H1 (cell line): ENCODE measurements around the gene DNAJC9.

Experiments
- CEBPB ChIP-seq: IDR thresholded peaks from 2 replicates; pipeline ENCODE4 v1.6.1; 2012; ENCODE audit warnings: low read depth, low read length
- EP300 ChIP-seq, 2 experiments: IDR thresholded peaks; 1 replicate in 1 of 2; 2 replicates in 1 of 2; pipeline ENCODE4 v1.6.1; 2011 to 2012; ENCODE audit warnings: low read depth in 2 of 2, low read length in 2 of 2, mild to moderate bottlenecking in 2 of 2, borderline replicate concordance in 1 of 2, inconsistent platforms in 1 of 2, moderate library complexity in 1 of 2
- GTF2F1 ChIP-seq: IDR thresholded peaks from 2 replicates; pipeline ENCODE4 v1.6.1; 2012; ENCODE audit warnings: low read depth, low read length, improper control_type of control experiment, borderline replicate concordance
- JUN ChIP-seq: IDR thresholded peaks from 2 replicates; pipeline ENCODE4 v1.6.1; 2011; ENCODE audit warnings: low read depth, mild to moderate bottlenecking, improper control_type of control experiment, low read length
- RAD21 ChIP-seq, 2 experiments: IDR thresholded peaks in 1 of 2; conservative IDR thresholded peaks in 1 of 2; 2 replicates each; pipeline ENCODE4 v1.6.1; 2011; ENCODE audit warnings: low read depth in 2 of 2, low read length in 2 of 2, improper control_type of control experiment in 1 of 2, inconsistent platforms in 1 of 2, mild to moderate bottlenecking in 1 of 2, moderate library complexity in 1 of 2
- TAF1 ChIP-seq: IDR thresholded peaks from 2 replicates; pipeline ENCODE4 v1.6.1; 2011; ENCODE audit warnings: mild to moderate bottlenecking, low read depth, low read length
- TEAD4 ChIP-seq: IDR thresholded peaks from 2 replicates; pipeline ENCODE4 v1.6.1; 2012; ENCODE audit warnings: low read depth, low read length, inconsistent platforms, mixed read lengths
- ZNF274 ChIP-seq: IDR thresholded peaks from 2 replicates; pipeline ENCODE4 v1.7.0; 2012; ENCODE audit warnings: low read length, borderline replicate concordance; ENCODE audit errors: extremely low read depth
- TF ChIP-seq, protein P1 (sequence below), 3 experiments: IDR thresholded peaks; 1 replicate in 2 of 3; 2 replicates in 1 of 3; pipeline versions ENCODE4 v1.5.1 to v1.6.1; 2011; ENCODE audit warnings: low read length in 3 of 3, mild to moderate bottlenecking in 3 of 3, inconsistent platforms in 2 of 3, low read depth in 1 of 3, moderate library complexity in 1 of 3; ENCODE audit not compliant: insufficient read depth in 1 of 3; ENCODE audit errors: control extremely low read depth in 1 of 3
- TF ChIP-seq, protein P2 (sequence below): IDR thresholded peaks from 2 replicates; pipeline ENCODE4 v1.6.1; 2012; ENCODE audit warnings: inconsistent platforms
- TF ChIP-seq, protein P3 (sequence below): IDR thresholded peaks from 2 replicates; pipeline ENCODE4 v1.6.1; 2012; ENCODE audit warnings: low read length, inconsistent platforms

DNA sequence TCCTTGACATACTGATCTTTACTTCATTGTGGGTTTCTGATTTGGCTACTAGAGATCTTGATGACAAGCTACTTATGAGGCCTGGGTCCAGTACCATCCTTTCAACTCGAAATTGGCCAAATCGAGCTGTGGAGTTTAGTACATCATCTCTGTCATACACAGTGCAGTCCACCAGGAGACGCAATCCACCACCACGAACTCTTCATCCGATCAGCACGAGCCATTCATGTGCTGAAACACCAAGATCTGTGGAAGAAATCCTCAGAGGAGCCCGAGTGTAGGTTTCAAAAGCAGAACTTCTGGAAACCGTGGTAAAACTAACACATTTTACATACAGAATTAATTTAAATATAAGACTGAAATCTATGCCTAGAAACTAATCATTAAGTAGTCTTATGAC lies 14.2 kb downstream of the DNAJC9 start:
- no peak for TF ChIP-seq ZNF274
- TF ChIP-seq RAD21 (IDR thresholded peaks at IDR 0.05 in 1 of 2, conservative IDR thresholded peaks at IDR 0.05 in 1 of 2; ENCODE audit: low read depth in 2 of 2, low read length in 2 of 2), result peak; percentile 39 to 50; a peak in 3 of 4 replicates
- TF ChIP-seq EP300 (IDR thresholded peaks at IDR 0.05; ENCODE audit: borderline replicate concordance in 1 of 2, low read depth in 2 of 2, low read length in 2 of 2), result no peak
- TF ChIP-seq CEBPB, result no peak
- TF ChIP-seq, protein P1, sequence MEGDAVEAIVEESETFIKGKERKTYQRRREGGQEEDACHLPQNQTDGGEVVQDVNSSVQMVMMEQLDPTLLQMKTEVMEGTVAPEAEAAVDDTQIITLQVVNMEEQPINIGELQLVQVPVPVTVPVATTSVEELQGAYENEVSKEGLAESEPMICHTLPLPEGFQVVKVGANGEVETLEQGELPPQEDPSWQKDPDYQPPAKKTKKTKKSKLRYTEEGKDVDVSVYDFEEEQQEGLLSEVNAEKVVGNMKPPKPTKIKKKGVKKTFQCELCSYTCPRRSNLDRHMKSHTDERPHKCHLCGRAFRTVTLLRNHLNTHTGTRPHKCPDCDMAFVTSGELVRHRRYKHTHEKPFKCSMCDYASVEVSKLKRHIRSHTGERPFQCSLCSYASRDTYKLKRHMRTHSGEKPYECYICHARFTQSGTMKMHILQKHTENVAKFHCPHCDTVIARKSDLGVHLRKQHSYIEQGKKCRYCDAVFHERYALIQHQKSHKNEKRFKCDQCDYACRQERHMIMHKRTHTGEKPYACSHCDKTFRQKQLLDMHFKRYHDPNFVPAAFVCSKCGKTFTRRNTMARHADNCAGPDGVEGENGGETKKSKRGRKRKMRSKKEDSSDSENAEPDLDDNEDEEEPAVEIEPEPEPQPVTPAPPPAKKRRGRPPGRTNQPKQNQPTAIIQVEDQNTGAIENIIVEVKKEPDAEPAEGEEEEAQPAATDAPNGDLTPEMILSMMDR (IDR thresholded peaks at IDR 0.05; ENCODE audit: control extremely low read depth in 1 of 3, insufficient read depth in 1 of 3, low read depth in 1 of 3, low read length in 3 of 3), result peak; percentile 27 to 53 (median 48)
- TF ChIP-seq, protein P2, sequence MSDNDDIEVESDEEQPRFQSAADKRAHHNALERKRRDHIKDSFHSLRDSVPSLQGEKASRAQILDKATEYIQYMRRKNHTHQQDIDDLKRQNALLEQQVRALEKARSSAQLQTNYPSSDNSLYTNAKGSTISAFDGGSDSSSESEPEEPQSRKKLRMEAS, result no peak
- no peak for TF ChIP-seq GTF2F1
- TF ChIP-seq TAF1, result no peak
- TF ChIP-seq JUN, result no peak
- TF ChIP-seq, protein P3, sequence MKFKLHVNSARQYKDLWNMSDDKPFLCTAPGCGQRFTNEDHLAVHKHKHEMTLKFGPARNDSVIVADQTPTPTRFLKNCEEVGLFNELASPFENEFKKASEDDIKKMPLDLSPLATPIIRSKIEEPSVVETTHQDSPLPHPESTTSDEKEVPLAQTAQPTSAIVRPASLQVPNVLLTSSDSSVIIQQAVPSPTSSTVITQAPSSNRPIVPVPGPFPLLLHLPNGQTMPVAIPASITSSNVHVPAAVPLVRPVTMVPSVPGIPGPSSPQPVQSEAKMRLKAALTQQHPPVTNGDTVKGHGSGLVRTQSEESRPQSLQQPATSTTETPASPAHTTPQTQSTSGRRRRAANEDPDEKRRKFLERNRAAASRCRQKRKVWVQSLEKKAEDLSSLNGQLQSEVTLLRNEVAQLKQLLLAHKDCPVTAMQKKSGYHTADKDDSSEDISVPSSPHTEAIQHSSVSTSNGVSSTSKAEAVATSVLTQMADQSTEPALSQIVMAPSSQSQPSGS, result no peak
- TF ChIP-seq TEAD4, result no peak
